DMS114 treated with DMSO at 0.1 percent for 48 hours (cell line): ENCODE measurements around the gene WWOX.
"Not testable (repeated sequence)": the region's sequence is repeated elsewhere in the genome, so short reads cannot be mapped to it uniquely, and the experiment has no call there.

Experiments
- DNase-seq: peaks from one replicate; lab custom pipeline; 2025; ENCODE audit not compliant: unreplicated experiment; lab: John Stamatoyannopoulos, UW

The WWOX gene

DNA sequence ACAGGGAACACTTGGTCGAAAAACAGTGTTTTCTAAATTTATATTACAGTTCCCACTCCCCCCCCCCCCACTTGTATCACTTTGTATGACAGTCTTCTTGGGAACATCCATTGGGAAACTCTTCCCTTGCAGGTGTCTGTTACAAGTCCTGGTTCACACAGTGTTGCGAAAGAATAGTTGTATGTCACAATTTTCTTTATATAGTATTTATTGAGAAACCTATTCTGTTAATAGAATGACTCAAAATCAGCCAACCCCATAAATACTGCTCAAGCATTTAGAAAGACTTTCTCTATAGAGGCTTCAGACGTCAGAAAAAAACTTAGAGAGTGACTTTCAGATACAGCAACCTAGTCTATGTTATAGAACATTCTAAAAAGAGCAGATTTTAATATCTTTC is 414.4 kb downstream of the WWOX start:
- DNase-seq: no peak

DNA sequence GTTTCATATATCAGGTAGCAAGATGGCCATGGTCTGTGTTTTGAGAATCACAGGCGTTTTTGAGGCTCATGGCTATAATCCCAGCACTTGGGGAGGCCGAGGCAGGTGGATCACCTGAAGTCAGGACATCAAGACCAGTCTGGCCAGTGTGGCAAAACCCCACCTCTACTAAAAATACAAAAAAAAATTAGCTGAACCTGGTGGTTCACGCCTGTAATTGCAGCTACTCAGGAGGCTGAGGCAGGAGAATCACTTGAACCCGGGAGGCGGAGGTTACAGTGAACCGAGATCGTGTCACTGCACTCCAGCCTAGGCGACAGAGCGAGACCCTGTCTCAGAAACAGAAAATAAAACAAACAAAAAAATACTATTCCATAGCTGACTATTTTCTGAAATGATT is 415.4 kb downstream of the WWOX start:
- not testable (repeated sequence) for DNase-seq

DNA sequence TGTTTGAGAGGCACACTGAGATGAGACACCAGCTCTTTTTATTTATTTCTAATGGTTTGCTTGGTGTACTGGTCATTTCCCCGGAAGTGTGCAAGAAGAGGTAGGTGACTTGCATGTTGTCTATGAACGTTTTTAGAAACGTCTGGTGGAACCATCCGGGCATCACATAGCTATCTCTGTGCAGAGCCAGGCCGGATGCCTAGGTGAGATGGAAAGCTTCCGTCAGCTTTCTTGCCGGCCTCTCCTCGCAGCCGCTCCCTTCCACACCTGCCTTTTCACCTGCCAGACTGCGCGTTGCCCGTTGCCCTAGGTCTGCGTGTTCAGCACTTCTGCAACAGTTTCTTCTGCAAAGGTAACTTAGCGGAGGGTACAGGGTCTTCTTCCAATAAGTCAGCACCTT is 416.0 kb downstream of the WWOX start:
- no peak for DNase-seq

- DNase-seq: no peak
Observed at GRCh38 chr16:78516006-78516736, 416.7 kb downstream of the WWOX start.

- DNase-seq: no peak
Observed at GRCh38 chr16:78519896-78520295, 420.4 kb downstream of the WWOX start.

DNA sequence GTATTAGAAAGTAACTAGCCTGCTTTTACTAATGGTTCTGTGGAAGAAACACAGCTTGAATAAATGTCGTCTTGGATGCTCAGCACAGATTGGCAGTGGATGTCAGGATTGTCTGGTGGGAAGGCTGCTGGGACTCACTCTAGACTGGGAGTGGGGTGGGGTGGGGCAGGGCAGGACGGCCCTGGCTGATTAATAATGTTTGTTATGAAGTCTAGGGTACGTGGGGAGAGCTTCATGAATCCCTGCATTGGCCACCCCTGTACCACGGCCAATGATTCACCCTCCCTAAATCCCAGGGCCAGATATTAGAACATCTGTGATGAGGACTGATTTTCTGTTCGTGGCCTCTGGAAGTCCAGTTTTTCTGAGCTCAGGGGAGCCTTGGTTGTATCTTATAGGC is 421.0 kb downstream of the WWOX start:
- no peak for DNase-seq

DNA sequence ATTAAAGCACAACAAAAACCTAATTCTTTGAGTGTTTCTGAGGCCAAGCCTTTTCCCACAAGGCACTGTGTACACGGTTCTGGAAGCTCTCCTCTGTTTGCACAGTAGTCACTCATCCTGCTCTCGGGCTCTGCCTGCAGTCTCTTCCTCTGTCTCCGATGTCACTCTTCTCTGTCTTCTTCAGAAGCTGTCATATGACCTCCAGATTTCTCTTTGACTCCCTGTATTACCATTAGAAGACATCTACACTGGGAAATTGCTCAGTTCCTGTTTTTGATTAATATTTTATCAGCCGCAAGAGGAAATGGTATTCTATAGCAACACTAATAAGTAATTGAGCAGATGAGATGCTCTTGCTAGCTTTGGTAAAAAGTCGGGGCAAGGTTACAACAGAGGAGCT is 422.9 kb downstream of the WWOX start:
- no peak for DNase-seq

- DNase-seq: no peak
Observed at GRCh38 chr16:78523212-78523985, 423.9 kb downstream of the WWOX start.

DNA sequence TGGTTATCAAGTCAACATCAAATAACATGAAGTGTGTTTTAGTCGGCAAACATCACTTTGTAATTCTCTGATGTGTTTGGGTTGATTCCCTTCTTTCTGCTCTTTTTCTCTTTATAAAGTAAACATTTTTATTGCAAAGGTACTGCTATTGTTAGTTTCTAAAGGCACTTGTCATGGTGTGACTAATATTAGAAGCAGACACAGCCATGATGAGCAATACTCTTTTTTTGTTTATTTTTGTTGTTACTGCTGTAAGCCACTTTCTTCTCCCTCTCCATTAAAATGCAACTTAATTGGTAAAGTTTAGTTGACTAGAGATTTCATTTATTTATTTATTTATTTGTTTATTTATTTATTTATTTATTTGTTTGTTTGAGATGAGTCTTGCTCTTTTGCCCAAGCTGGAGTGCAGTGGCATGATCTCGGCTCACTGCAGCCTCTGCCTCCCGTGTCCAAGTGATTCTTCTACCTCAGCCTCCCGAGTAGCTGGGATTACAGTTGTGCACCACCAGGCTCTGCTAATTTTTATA is 424.7 kb downstream of the WWOX start:
- DNase-seq: no peak

- no peak for DNase-seq
Observed at GRCh38 chr16:78528265-78528664, 428.8 kb downstream of the WWOX start.

DNA sequence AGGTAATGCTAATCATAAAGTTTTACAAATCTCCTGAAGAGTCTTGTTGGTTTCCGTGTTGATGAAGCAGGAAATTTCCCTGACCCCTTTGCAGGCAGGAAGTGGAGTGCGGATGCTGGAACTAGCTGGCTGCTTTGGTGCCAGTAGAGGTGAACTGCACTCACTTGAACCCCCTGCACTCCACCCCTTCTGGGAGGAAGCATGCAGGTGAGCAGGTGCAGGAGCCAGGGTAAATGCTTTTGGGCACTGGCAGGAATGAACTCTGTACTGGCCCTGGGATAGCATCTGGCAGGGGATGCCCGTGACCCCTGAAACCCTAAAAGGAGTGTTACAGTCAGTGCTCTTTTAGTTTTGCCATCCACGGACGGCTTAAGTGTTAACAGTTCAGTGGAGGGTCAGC is 430.4 kb downstream of the WWOX start:
- DNase-seq: no peak

- no peak for DNase-seq
Observed at GRCh38 chr16:78530283-78530682, 430.8 kb downstream of the WWOX start.

GRCh38 chr16:78535098-78535497 is 435.6 kb downstream of the WWOX start:
- DNase-seq: no peak

DNA sequence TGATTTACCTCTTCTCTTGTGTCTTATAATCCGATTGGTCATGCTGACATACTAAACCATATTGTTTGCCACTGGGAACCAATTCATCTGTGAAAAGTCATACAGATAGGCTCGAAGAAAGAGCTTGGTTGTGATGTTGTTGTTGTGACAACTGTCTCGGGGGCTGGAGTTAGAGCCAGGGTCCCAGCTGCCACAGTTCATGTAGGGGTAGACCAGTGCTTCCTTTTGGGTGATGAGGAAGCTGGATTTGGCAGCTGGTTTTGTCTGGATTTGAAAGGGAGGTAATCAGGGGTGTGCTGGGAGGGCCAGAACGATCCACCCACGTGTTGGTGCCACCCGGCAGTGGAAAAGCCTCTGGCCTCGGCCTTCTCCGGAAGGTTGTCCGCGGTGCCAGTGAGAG is 438.1 kb downstream of the WWOX start:
- DNase-seq: no peak

GRCh38 chr16:78538292-78538691 is 438.8 kb downstream of the WWOX start:
- no peak for DNase-seq

GRCh38 chr16:78538919-78539318 is 439.5 kb downstream of the WWOX start:
- no peak for DNase-seq

- DNase-seq: no peak
Observed at GRCh38 chr16:78542419-78542818, 443.0 kb downstream of the WWOX start.

DNA sequence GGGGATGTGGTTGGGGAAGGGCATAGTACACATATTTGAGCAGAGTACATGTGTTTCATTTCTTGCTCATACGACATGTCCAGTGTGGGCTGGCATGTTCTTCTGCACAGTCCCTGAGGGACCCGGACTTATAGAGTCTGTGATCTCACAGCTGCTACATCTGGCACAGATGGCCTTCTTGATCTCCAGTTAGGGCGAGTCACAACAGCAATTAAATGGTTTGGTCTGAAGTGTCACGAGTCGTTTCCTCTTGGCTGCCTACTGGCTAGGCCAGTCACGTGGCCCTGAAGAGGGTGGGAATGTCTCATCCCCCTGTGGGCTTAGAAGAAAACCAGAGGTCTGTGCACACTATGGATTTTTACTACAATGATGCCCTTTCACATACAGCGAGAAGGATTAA is 443.6 kb downstream of the WWOX start:
- no peak for DNase-seq

DNA sequence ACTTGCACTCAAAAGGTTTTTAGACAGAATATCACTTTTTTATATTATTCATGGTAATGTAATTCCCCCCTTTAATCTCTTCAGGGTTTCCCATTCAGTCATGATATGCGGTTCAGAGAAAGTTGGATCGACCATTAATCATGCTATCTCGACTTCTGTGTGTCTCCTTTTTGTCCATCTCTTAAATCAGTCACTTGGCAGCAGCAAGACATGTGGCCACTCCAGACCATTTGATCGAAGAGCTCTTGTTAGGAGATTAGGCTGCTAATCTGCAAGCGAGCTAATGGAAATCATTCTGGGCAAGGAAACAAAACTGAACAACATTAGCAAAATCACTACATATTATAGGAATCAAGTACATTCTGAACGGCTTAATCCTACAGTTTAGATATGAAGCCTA is 449.9 kb downstream of the WWOX start:
- DNase-seq: no peak

DNA sequence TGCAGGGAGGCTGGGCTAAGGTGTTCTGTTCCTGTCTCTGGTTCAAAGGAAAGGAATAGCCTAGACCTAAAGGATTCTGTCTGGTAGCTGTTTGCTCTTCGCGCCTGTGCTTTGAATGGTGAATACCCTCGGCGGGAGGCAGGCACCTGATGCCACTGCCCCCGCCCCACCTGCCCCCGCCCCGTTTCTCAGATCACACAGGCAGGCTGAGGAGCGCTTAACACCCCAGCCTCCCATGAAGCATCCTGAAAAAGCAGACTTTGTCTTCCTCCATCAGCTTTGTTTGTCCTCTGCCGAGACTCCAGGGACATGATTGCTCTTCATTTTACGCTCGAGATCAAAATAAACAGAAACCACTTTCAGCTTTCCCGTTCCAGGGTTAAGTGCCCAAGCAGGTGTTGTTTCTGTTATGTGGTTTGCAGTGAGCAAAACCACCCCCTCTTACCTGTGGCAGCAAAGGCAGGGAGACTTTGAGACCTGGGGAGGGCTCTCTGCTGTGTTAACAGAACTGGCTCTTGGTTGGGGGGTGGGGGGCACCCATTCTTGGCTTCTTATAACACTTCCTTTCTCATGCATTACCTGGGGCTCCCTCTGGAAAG is 452.1 kb downstream of the WWOX start:
- DNase-seq: no peak

GRCh38 chr16:78552106-78552675 is 452.7 kb downstream of the WWOX start:
- DNase-seq: no peak

GRCh38 chr16:78552716-78553115 is 453.3 kb downstream of the WWOX start:
- DNase-seq: no peak
